HepG2 (cell line): ENCODE measurements around the gene TMEM95. TPM values are rescaled to one million over a fixed set of nuclear protein-coding genes. Genes with fewer than 3 reads are reported as not detected.

Experiments
- CAMTA2 ChIP-seq: sonication (generic); formaldehyde crosslinking; IDR thresholded peaks from 2 replicates; pipeline ENCODE4 v1.4.0; 2020; ENCODE audit warnings: mild to moderate bottlenecking, missing genetic modification reagents, borderline replicate concordance
- MXD4 ChIP-seq: IDR thresholded peaks from 2 replicates; pipeline ENCODE4 v1.6.1; 2016; ENCODE audit warnings: mild to moderate bottlenecking, missing biosample characterization, missing genetic modification reagents
- PTBP1 ChIP-seq: fragments of 200-400 bp; formaldehyde crosslinking; IDR thresholded peaks from 2 replicates; pipeline ENCODE4 v1.6.1; 2018; ENCODE audit warnings: low read length, low read depth; ENCODE audit not compliant: poor library complexity, severe bottlenecking
- RFXAP ChIP-seq: sonication (generic); formaldehyde crosslinking; IDR thresholded peaks from 2 replicates; pipeline ENCODE4 v1.4.0; 2020; ENCODE audit warnings: missing genetic modification reagents, borderline replicate concordance
- TEAD2 ChIP-seq: sonication (generic); formaldehyde crosslinking; IDR thresholded peaks from 2 replicates; pipeline ENCODE4 v1.9.0; 2021; ENCODE audit warnings: missing genetic modification reagents
- ZNF570 ChIP-seq: sonication (generic); formaldehyde crosslinking; IDR thresholded peaks from 2 replicates; pipeline ENCODE4 v1.4.0; 2020; ENCODE audit warnings: mild to moderate bottlenecking, missing genetic modification reagents, borderline replicate concordance
- ZNF761 ChIP-seq: sonication (generic); formaldehyde crosslinking; conservative IDR thresholded peaks from 2 replicates; pipeline ENCODE4 v1.4.0; 2020; ENCODE audit warnings: mild to moderate bottlenecking, missing genetic modification reagents
- polyA plus RNA-seq, 8 experiments: library from polyadenylated mRNA; depleted of rRNA in 3 of 8; stranded (reverse) in 7 of 8; unstranded in 1 of 8; fragments of >200 nt; fragmentation: Illumina TruSeq in 4 of 8; extraction: Trizol in 4 of 8; gene quantifications; 2 replicates each; pipeline versions ENCODE4 v1.2.1 to v1.2.3, GENCODE V29; 2011 to 2016; ENCODE audit warnings: low read depth in 4 of 8, missing spikeins in 1 of 8, mixed read lengths in 1 of 8; ENCODE audit not compliant: insufficient read depth in 1 of 8
- total RNA-seq, 5 experiments: library from RNA; depleted of rRNA; stranded (reverse); fragments of >200 nt; fragmentation: Illumina TruSeq; extraction: Trizol; gene quantifications; 2 replicates each; pipeline ENCODE4 v1.2.3, GENCODE V29; 2016; ENCODE audit warnings: low read depth in 1 of 5
- TF ChIP-seq, protein P1 (sequence below): sonication (generic); formaldehyde crosslinking; IDR thresholded peaks from 2 replicates; pipeline ENCODE4 v1.9.0; 2022; ENCODE audit warnings: missing genetic modification reagents, mild to moderate bottlenecking, borderline replicate concordance
- TF ChIP-seq, protein P2 (sequence below): sonication (generic); formaldehyde crosslinking; IDR thresholded peaks from 2 replicates; pipeline ENCODE4 v1.5.0; 2020; ENCODE audit warnings: mild to moderate bottlenecking, missing genetic modification reagents
- TF ChIP-seq, protein P3 (sequence below): sonication (generic); formaldehyde crosslinking; IDR thresholded peaks from 2 replicates; pipeline ENCODE4 v1.4.0; 2020; ENCODE audit warnings: mild to moderate bottlenecking, missing genetic modification reagents
- TF ChIP-seq, protein P4 (sequence below): sonication (generic); formaldehyde crosslinking; IDR thresholded peaks from 2 replicates; pipeline ENCODE4 v1.8.0; 2022; ENCODE audit warnings: missing genetic modification reagents, mild to moderate bottlenecking, inconsistent platforms, borderline replicate concordance

The TMEM95 gene
- total and polyA plus RNA-seq, 2 of the 13 experiments (the other 11 are each of a cell fraction or from before 2014, with no cell fraction given), result not detected

DNA sequence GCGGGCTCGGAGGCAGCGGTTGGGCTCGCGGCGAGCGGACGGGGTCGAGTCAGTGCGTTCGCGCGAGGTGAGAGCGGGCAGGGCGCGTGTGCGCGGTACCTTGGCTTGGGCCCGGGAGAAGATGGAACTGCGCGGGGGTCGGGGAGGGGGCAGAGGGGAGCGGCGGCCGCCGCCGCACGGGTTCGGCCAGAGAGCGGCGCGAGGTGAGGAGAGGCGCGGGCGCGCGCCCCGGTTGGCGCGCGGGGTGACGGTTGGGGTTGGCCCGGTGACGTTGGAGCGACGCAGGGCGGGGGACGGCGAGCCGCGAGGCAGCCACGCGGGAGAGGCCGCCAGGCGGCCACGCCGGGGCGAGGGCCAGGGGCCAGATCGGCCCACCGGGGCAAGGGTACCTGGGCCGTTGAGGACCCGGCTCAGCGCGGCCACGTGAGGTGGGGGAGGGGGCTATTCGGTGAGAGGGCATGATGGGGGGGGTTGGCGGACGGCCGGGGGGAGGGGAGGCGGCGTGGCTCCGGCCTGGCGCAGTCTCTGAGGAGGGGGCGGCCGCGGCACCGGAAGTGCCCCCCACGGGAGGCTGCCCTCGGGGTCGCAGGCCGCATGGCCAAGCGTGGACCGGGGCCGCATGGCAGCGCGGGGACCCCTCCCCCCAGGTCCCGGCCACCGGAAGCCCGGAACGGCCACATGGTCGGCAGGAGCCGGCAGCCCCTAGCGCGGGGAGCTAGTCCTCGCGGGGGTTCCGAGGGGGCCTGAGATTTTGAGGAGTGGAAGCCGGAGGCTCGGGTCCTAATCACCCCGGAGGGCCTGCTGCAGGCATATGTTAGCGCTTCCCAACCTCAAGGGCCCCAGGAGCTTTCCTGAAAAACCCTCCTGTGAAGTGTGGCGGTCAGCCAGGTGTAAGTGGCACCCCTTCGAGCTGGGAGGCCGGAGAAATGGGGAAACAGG is 47.0 kb upstream of the TMEM95 start (continued):
- TF ChIP-seq, protein P1, sequence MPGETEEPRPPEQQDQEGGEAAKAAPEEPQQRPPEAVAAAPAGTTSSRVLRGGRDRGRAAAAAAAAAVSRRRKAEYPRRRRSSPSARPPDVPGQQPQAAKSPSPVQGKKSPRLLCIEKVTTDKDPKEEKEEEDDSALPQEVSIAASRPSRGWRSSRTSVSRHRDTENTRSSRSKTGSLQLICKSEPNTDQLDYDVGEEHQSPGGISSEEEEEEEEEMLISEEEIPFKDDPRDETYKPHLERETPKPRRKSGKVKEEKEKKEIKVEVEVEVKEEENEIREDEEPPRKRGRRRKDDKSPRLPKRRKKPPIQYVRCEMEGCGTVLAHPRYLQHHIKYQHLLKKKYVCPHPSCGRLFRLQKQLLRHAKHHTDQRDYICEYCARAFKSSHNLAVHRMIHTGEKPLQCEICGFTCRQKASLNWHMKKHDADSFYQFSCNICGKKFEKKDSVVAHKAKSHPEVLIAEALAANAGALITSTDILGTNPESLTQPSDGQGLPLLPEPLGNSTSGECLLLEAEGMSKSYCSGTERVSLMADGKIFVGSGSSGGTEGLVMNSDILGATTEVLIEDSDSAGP (CRISPR knock-in tag), result peak; percentile 12
- TF ChIP-seq RFXAP (CRISPR knock-in tag), result 0 out of 2 replicates have a peak, but pooled peaks have one; percentile 25
- 0 out of 2 replicates have a peak, but pooled peaks have one; percentile 5 for TF ChIP-seq ZNF570 (CRISPR knock-in tag)
- 0 out of 2 replicates have a peak, but pooled peaks have one; percentile 73 for TF ChIP-seq CAMTA2 (CRISPR knock-in tag)
- peak; percentile 55; the same call in 1 of the 2 replicates for TF ChIP-seq MXD4 (CRISPR knock-in tag)
- no peak for TF ChIP-seq TEAD2 (CRISPR knock-in tag)
- TF ChIP-seq, protein P2, sequence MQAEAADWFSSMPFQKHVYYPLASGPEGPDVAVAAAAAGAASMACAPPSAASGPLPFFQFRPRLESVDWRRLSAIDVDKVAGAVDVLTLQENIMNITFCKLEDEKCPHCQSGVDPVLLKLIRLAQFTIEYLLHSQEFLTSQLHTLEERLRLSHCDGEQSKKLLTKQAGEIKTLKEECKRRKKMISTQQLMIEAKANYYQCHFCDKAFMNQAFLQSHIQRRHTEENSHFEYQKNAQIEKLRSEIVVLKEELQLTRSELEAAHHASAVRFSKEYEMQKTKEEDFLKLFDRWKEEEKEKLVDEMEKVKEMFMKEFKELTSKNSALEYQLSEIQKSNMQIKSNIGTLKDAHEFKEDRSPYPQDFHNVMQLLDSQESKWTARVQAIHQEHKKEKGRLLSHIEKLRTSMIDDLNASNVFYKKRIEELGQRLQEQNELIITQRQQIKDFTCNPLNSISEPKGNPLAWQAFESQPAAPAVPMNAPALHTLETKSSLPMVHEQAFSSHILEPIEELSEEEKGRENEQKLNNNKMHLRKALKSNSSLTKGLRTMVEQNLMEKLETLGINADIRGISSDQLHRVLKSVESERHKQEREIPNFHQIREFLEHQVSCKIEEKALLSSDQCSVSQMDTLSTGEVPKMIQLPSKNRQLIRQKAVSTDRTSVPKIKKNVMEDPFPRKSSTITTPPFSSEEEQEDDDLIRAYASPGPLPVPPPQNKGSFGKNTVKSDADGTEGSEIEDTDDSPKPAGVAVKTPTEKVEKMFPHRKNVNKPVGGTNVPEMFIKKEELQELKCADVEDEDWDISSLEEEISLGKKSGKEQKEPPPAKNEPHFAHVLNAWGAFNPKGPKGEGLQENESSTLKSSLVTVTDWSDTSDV, result peak; percentile 66; the same call in 1 of the 2 replicates
- TF ChIP-seq, protein P3, sequence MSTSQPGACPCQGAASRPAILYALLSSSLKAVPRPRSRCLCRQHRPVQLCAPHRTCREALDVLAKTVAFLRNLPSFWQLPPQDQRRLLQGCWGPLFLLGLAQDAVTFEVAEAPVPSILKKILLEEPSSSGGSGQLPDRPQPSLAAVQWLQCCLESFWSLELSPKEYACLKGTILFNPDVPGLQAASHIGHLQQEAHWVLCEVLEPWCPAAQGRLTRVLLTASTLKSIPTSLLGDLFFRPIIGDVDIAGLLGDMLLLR (CRISPR knock-in tag), result 0 out of 2 replicates have a peak, but pooled peaks have one; percentile 56
- TF ChIP-seq, protein P4, sequence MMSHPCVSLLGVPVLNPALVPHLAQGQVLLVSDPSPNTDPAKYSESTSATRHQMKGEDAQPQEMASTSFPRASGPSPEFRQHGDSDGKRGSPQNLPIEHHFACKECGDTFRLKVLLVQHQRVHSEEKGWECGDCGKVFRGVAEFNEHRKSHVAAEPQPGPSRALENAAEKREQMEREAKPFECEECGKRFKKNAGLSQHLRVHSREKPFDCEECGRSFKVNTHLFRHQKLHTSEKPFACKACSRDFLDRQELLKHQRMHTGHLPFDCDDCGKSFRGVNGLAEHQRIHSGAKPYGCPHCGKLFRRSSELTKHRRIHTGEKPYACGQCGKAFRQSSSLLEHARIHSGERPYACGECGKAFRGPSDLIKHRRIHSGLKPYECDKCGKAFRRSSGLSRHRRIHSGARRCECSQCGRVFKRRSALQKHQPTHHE, result no peak
- no peak for TF ChIP-seq PTBP1
- peak; percentile 30; the same call in 1 of the 2 replicates for TF ChIP-seq ZNF761
